ENCODE results near the gene CYP27A1.
"Not testable (repeated sequence)": the region's sequence is repeated elsewhere in the genome, so short reads cannot be mapped to it uniquely, and the experiment has no call there.

The CYP27A1 gene

GRCh38 chr2:218830526-218831306, 48.8 kb downstream of the CYP27A1 start:
- no peak overlapping the region for H3K4me3 ChIP-seq (ENCODE audit: low read depth, low read length)

DNA sequence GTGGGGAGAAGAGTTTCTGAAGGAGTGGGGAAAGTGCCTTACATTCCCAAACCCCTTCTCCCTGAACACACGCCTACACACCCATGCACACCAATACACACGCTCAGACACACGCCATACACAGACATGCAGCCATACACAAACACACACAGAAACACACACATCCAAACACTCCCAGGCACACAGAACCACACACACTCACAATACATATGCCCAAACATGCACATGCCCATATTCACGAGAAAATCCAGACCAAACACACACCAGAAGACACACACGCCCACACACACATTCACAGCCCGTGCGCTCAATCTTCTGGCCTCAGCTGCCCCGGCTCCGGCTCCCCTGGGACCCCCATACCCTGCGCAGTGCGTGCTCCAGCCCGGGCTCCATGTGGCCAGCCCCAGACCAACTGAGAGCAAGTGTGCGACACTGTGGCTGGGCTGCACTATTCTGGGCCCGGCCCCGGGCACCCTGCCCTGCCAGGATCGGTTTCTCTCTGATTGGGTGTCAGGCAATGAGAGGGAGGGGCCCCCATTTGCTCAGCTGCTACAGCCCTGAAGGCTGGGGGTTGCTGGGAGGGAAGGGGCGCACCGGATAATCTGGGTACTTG, 49.5 kb downstream of the CYP27A1 start, which contains the start of gene PRKAG3:
TSS of gene PRKAG3 (minus strand) at position 426 of the 613 bp plus-strand sequence.
- H3K4me3 ChIP-seq (ENCODE audit: low read depth, low read length), result no peak within 1 kb of the TSS

DNA sequence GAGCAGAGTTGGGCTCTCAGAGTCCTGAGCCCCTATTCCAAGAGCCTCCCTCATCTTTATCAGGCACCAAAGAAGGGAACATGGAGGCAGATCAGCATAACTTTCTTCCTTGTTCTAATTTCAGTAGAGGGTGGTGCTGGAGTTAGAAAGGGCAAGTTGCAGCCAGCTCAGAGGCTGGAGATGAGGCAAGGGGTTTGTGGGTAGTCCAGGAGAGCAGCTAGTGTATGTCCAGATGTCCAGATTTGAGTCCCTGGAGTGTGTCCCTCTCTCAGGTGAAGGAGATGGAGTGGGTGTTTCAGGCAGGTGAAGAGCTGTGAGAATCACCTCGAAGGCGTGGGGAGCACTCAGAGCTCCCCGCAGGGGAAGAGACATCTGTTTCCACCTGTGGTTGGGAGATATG, 50.1 kb downstream of the CYP27A1 start:
- no peak overlapping the region for H3K4me3 ChIP-seq (ENCODE audit: low read depth, low read length)

GRCh38 chr2:218832520-218832919, 50.6 kb downstream of the CYP27A1 start:
- no peak overlapping the region for H3K4me3 ChIP-seq (ENCODE audit: low read depth, low read length)

- H3K4me3 ChIP-seq (ENCODE audit: low read depth, low read length), result no peak overlapping the region
Measured at GRCh38 chr2:218833023-218833609, 51.2 kb downstream of the CYP27A1 start.

GRCh38 chr2:218834685-218835084, 52.7 kb downstream of the CYP27A1 start:
- no peak overlapping the region for H3K4me3 ChIP-seq (ENCODE audit: low read depth, low read length)

DNA sequence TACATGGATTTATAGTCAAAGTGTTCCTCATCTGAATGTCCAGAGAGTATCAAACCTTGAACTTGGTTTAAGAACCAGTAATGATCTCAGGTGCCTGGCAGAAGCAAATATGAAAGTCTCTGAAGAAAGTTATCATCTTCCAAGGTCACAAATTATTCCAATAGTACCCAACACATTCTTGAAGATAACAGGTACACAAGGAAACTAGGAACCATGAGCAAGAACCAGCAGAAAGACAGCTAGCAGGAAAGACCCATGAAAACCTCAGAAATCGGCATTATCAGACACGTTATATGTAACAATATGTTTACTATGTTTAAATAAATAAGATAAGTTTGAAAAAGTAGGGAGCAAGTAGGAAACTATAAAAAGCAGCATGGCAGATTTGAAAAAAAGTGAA, 55.5 kb downstream of the CYP27A1 start:
- H3K4me3 ChIP-seq (ENCODE audit: low read depth, low read length), result no peak overlapping the region

GRCh38 chr2:218839430-218839829, 57.5 kb downstream of the CYP27A1 start:
- H3K4me3 ChIP-seq (ENCODE audit: low read depth, low read length), result no peak overlapping the region

DNA sequence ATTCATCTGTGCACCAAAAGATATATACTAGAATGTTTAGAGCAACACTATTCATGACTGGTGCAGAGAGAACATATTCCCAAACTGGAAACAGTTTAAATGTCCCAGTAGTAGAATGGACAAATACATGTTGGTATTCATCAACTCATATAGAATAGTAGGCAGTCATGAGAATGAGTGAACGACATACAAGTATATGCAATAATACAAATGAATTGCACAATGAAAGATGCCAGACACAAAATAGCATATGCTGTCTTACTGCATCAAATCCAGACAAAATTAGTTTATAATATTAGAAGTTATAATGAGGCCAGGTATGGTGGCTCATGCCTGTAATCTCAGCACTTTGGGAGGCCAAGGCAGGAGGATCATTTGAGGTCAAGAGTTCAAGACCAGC, 57.9 kb downstream of the CYP27A1 start:
- H3K4me3 ChIP-seq (ENCODE audit: low read depth, low read length), result no peak overlapping the region

GRCh38 chr2:218844334-218844733, 62.4 kb downstream of the CYP27A1 start:
- not testable (repeated sequence) for H3K4me3 ChIP-seq (ENCODE audit: low read depth, low read length)

DNA sequence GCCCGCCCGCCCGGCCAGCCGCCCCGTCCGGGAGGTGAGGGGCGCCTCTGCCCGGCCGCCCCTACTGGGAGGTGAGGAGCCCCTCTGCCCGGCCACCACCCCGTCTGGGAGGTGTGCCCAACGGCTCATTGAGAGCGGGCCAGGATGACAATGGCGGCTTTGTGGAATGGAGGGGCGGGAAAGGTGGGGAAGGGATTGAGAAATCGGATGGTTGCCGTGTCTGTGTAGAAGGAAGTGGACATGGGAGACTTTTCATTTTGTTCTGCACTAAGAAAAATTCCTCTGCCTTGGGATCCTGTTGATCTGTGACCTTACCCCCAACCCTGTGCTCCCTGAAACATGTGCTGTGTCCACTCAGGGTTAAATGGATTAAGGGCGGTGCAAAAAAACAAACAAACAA, 65.0 kb downstream of the CYP27A1 start:
- not testable (repeated sequence) for H3K4me3 ChIP-seq (ENCODE audit: low read depth, low read length)

DNA sequence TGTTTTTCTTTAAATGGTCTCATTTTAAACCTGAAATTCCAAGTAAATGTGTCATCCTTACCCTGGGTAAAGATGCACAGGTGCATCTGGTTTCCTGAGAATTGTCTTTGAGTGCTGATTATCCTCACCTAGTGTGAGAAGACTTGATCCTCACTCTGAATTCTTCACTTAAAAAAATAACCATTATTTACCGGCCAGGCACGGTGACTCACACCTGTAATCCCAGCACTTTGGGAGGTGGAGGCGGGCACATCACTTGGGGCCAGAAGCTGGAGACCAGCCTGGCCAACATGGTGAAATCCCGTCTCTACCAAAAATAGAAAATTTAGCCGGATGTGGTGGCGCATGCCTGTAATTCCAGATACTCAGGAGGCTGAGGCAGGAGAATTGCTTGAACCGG, 67.8 kb downstream of the CYP27A1 start:
- no peak overlapping the region for H3K4me3 ChIP-seq (ENCODE audit: low read depth, low read length)

- no peak overlapping the region for H3K4me3 ChIP-seq (ENCODE audit: low read depth, low read length)
Measured at GRCh38 chr2:218850796-218851195, 68.8 kb downstream of the CYP27A1 start.

- no peak overlapping the region for H3K4me3 ChIP-seq (ENCODE audit: low read depth, low read length)
Measured at GRCh38 chr2:218851286-218851685, 69.3 kb downstream of the CYP27A1 start.

DNA sequence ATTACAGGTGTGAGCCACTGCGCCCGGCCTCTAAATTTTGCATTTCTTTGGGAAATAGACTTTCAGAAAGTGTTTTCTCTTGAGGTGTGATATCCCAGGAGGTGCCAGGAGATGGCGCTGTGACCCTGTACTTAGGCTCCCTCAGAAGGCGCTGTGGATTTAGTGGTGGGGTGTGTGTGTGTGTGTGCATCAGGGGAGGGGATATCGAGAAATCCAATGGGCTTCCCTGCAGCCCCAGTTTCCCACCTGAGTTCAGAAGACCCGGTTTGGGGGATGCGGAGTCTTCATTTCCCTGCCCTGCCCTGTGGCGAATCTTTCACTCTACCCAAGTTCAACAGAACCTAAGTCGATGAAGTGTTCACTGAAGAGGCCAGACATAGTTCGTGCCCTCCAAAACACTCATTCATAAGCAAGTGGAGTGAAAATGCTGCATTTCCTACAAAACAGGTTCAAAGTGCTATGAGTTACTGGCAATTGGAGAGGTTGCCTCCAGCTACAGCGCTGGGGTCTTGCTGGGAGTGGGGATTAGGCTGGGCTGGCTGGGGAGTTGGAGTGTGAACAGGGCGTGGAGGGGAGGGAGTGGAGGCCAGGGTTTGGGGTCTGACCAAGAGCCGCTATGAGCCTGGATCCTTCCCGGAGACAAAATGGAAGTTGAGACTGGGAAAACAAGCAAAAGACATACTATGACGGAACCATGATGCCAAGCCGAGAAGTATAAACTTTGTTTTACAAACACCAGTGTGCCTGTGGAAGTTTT, 71.1 kb downstream of the CYP27A1 start:
- no peak overlapping the region for H3K4me3 ChIP-seq (ENCODE audit: low read depth, low read length)

GRCh38 chr2:218853766-218854165, 71.8 kb downstream of the CYP27A1 start:
- H3K4me3 ChIP-seq (ENCODE audit: low read depth, low read length), result no peak overlapping the region

DNA sequence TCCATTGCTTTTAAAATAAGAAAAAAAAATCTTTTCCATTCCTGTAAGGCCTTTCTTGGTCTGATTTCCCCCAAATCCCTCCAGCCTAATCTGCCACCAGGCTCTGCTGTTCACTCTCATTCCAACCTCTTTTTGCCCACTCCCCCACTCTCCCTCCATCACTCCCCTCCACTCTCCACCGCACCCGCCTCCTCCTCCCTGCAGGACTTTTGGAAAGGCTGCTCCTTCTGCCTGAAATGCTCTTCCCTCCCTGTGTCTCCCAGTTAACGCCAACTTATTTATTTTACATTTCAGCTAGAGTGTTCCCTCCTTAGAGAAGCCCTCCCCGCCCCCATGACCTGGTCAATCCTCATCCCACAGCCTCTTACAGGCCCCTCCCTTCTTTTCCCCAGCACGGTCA, 72.9 kb downstream of the CYP27A1 start:
- H3K4me3 ChIP-seq (ENCODE audit: low read depth, low read length), result no peak overlapping the region

DNA sequence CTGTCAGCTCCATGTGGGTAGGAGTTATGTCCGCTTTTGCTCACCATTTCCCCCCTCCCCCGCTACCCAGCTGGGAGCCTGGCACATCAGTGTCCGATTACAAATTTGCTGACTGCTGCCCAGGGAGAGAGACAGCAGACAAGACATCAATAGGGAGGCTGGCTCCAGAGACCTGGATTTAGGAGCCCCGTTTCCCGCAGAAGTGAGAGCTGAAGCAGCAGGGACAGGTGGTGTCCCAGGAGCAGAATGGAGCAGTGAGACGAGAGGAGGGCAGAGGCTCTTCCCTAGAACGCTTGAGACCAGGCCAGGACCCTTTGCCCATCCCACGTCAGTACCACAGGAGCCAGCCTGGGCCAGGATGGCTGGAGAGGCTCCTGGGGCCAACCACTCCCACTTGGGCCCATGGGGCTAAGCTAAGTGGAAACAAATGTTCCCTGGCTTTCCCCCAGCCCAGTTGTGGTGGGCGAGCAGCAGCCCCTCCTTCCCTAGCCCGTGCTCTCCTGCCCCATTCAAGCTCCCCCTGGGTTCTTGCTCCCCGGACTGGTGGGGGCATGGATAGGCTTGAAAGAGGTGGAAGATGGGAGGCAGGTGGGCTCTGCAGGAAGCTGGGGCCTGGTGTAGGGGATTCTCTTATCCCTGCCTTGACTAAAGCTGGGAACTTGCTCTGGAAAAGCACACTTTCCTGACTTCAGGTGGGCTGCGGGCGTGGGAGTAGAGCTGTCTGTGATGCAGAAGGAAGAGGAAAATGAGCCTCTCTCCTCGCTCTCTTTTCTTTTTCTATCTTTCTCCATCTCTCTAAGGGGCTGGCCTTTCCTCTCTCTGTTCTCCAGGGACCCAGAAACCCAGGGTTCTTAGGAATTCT, 73.6 kb downstream of the CYP27A1 start:
- no peak overlapping the region for H3K4me3 ChIP-seq (ENCODE audit: low read depth, low read length)

- no peak overlapping the region for H3K4me3 ChIP-seq (ENCODE audit: low read depth, low read length)
Measured at GRCh38 chr2:218856167-218856895, 74.4 kb downstream of the CYP27A1 start.

GRCh38 chr2:218856896-218857243, 74.9 kb downstream of the CYP27A1 start:
- H3K4me3 ChIP-seq (ENCODE audit: low read depth, low read length), result no peak overlapping the region

Data from iPS-11a (cell line).